ENCODE results near the gene CAPN12. TPM values are rescaled to one million over a fixed set of nuclear protein-coding genes. Genes with fewer than 3 reads are reported as not detected.

The CAPN12 gene
- total RNA-seq, 8 experiments from 2014 or later, result 0.11 to 3.7 (median 0.53) TPM

- no peak for ATAC-seq (replicated peaks in 6 of 8)
- WGBS, 10 experiments, result 93 to 100% (median 100%) methylated on average over 1 to 3 of the region's 14 CpGs; no CpG with 5 or more reads in 5 of the 10 experiments
- Histone ChIP-seq H3K4me1 (replicated peaks in 1 of 2) (no peaks in the 10 kb centered on the region), H3K27ac (no peak overlapping the region), H3K4me3 (no peak overlapping the region)
- in situ Hi-C loops (cut with MboI; ENCODE audit: low pct_unique_long_range_greater_than_20kb in 2 of 9, low sequenced_read_pairs in 9 of 9, unreplicated experiment in 9 of 9), result no loop called here
Measured at GRCh38 chr19:38714354-38714778, 29.9 kb downstream of the CAPN12 start.

GRCh38 chr19:38713865-38714264, 30.4 kb downstream of the CAPN12 start:
- H3K4me1 ChIP-seq (replicated peaks in 1 of 2), result no peaks in the 10 kb centered on the region
- in situ Hi-C loops (cut with MboI; ENCODE audit: low pct_unique_long_range_greater_than_20kb in 2 of 9, low sequenced_read_pairs in 9 of 9, unreplicated experiment in 9 of 9), result no loop called here
- WGBS, 10 experiments, result 83 to 100% (median 87%) methylated on average over 1 to 11 of the region's 14 CpGs; no CpG with 5 or more reads in 5 of the 10 experiments

GRCh38 chr19:38713227-38713649, 31.0 kb downstream of the CAPN12 start:
- H3K4me1 ChIP-seq (replicated peaks in 1 of 2), result no peaks in the 10 kb centered on the region
- in situ Hi-C loops (cut with MboI; ENCODE audit: low pct_unique_long_range_greater_than_20kb in 2 of 9, low sequenced_read_pairs in 9 of 9, unreplicated experiment in 9 of 9), result no loop called here
- H3K4me3 ChIP-seq, result no peak overlapping the region
- WGBS, 10 experiments, result 40 to 88% (median 77%) methylated on average over 3 to 10 of the region's 19 CpGs; no CpG with 5 or more reads in 6 of the 10 experiments
- H3K27ac ChIP-seq, result no peak overlapping the region
- ATAC-seq (replicated peaks in 6 of 8), result peak in 2 of 8 experiments; percentile 16 to 51

More at GRCh38 chr19:38713865-38714264, 30.4 kb downstream of the CAPN12 start:
- peak in 1 of 8 experiments; percentile 10 for ATAC-seq (replicated peaks in 6 of 8)
- no peak overlapping the region for H3K4me3 ChIP-seq
- H3K27ac ChIP-seq, result no peak overlapping the region

GRCh38 chr19:38712161-38712748, 32.0 kb downstream of the CAPN12 start:
- in situ Hi-C loops (cut with MboI; ENCODE audit: low pct_unique_long_range_greater_than_20kb in 2 of 9, low sequenced_read_pairs in 9 of 9, unreplicated experiment in 9 of 9), result no loop called here
- ATAC-seq (replicated peaks in 6 of 8), result no peak
- H3K4me1 ChIP-seq (replicated peaks in 1 of 2), result no peaks in the 10 kb centered on the region
- 83 to 100% (median 90%) methylated on average over 2 to 7 of the region's 15 CpGs; no CpG with 5 or more reads in 6 of the 10 experiments for WGBS, 10 experiments
- no peak overlapping the region for H3K4me3 ChIP-seq
- no peak overlapping the region for H3K27ac ChIP-seq

DNA sequence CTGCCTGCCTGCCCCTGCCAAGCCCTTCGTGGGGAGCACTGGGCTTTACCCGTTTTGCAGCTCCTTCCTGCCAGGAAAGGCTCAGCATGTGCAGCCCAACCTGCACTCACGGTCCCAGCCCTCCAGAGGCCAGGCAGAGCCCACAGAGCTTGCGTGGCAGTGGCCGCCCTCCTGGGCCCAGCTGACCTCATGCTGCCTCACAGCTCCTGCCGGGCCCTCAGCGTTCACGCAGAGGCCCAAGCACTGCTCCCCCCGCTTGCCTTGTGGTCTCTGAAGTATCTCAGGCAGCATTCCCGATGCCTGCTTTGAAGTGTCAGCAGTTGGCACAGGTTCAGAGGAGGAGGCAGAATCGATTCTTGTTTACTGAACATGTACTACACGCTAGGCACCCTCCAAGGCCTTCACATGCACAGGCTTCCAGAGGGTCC, 32.5 kb downstream of the CAPN12 start:
- no peak overlapping the region for H3K4me3 ChIP-seq
- in situ Hi-C loops (cut with MboI; ENCODE audit: low pct_unique_long_range_greater_than_20kb in 2 of 9, low sequenced_read_pairs in 9 of 9, unreplicated experiment in 9 of 9), result no loop called here
- H3K27ac ChIP-seq, result no peak overlapping the region
- H3K4me1 ChIP-seq (replicated peaks in 1 of 2), result no peaks in the 10 kb centered on the region
- WGBS, 10 experiments, result 0 to 94% (median 81%) methylated on average over 1 to 7 of the region's 12 CpGs; no CpG with 5 or more reads in 1 of the 10 experiments
- ATAC-seq (replicated peaks in 6 of 8), result peak in 2 of 8 experiments; percentile 77 to 83

- Histone ChIP-seq H3K4me1 (replicated peaks in 1 of 2) (no peaks in the 10 kb centered on the region), H3K4me3 (no peak overlapping the region), H3K27ac (no peak overlapping the region)
- WGBS, 10 experiments, result 65 to 100% (median 87%) methylated on average over 1 to 7 of the region's 25 CpGs; no CpG with 5 or more reads in 2 of the 10 experiments
- peak in 3 of 8 experiments; percentile 19 to 32 (median 24) for ATAC-seq (replicated peaks in 6 of 8)
- in situ Hi-C loops (cut with MboI; ENCODE audit: low pct_unique_long_range_greater_than_20kb in 2 of 9, low sequenced_read_pairs in 9 of 9, unreplicated experiment in 9 of 9), result no loop called here
Measured at GRCh38 chr19:38710928-38711725, 33.1 kb downstream of the CAPN12 start.

- in situ Hi-C loops (cut with MboI; ENCODE audit: low pct_unique_long_range_greater_than_20kb in 2 of 9, low sequenced_read_pairs in 9 of 9, unreplicated experiment in 9 of 9), result no loop called here
- Histone ChIP-seq H3K4me3 (no peak overlapping the region), H3K4me1 (replicated peaks in 1 of 2) (no peaks in the 10 kb centered on the region), H3K27ac (no peak overlapping the region)
- WGBS, 10 experiments, result 100% methylated on average over 1 of the region's 2 CpGs; no CpG with 5 or more reads in 9 of the 10 experiments
- ATAC-seq (replicated peaks in 6 of 8), result no peak
Measured at GRCh38 chr19:38710416-38710702, 33.9 kb downstream of the CAPN12 start.

- in situ Hi-C loops (cut with MboI; ENCODE audit: low pct_unique_long_range_greater_than_20kb in 2 of 9, low sequenced_read_pairs in 9 of 9, unreplicated experiment in 9 of 9), result no loop called here
- Histone ChIP-seq H3K27ac (no peak overlapping the region), H3K4me1 (replicated peaks in 1 of 2) (no peaks in the 10 kb centered on the region)
Measured at GRCh38 chr19:38709671-38710415, 34.4 kb downstream of the CAPN12 start.

GRCh38 chr19:38709119-38709518, 35.2 kb downstream of the CAPN12 start:
- no peaks in the 10 kb centered on the region for H3K4me1 ChIP-seq (replicated peaks in 1 of 2)
- in situ Hi-C loops (cut with MboI; ENCODE audit: low pct_unique_long_range_greater_than_20kb in 2 of 9, low sequenced_read_pairs in 9 of 9, unreplicated experiment in 9 of 9), result no loop called here

More at GRCh38 chr19:38709671-38710415, 34.4 kb downstream of the CAPN12 start:
- no peak for ATAC-seq (replicated peaks in 6 of 8)
- no peak overlapping the region for H3K4me3 ChIP-seq
- 80 to 100% (median 100%) methylated on average over 1 to 2 of the region's 27 CpGs; no CpG with 5 or more reads in 7 of the 10 experiments for WGBS, 10 experiments

DNA sequence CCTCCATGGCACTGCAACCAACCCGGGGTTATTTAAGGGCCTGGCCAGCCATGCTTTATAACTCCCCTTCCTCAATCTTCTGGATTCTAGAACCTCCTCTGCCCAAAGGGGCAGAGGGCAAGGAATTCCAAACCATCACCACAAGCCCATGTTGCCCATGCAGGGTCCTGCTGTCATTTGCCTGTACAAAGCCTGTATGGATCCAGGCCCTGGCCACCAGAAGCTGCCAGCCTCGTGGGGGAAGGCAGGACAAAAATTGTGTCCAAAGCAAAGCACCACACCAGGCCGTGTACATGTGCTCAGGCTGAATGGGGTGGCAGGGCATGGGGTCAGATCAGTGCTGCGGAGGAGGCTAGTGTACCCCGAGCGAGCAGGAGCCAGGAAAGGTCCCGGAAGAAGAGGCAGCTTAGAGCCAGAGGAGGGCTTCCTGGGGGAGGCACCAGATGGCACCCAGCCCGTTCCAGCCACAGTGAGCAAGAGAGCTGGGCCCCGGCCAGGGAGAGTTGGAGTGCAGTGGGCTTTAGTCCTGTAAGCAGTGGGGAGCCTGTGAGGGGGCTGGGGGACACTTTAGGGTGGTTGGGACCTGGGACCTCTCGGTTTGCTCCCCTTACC, 35.8 kb downstream of the CAPN12 start:
- Histone ChIP-seq H3K4me1 (replicated peaks in 1 of 2) (no peaks in the 10 kb centered on the region), H3K27ac (no peak overlapping the region), H3K4me3 (no peak overlapping the region)
- 50 to 97% (median 77%) methylated on average over 1 to 5 of the region's 10 CpGs; no CpG with 5 or more reads in 6 of the 10 experiments for WGBS, 10 experiments
- in situ Hi-C loops (cut with MboI; ENCODE audit: low pct_unique_long_range_greater_than_20kb in 2 of 9, low sequenced_read_pairs in 9 of 9, unreplicated experiment in 9 of 9), result no loop called here
- no peak for ATAC-seq (replicated peaks in 6 of 8)

More at GRCh38 chr19:38709119-38709518, 35.2 kb downstream of the CAPN12 start:
- no peak overlapping the region for H3K27ac ChIP-seq
- 87 to 97% (median 90%) methylated on average over 2 to 9 of the region's 10 CpGs; no CpG with 5 or more reads in 5 of the 10 experiments for WGBS, 10 experiments
- no peak overlapping the region for H3K4me3 ChIP-seq
- ATAC-seq (replicated peaks in 6 of 8), result no peak

- WGBS, 10 experiments, result 0 to 95% (median 73%) methylated on average over 1 to 9 of the region's 10 CpGs; no CpG with 5 or more reads in 6 of the 10 experiments
- Histone ChIP-seq H3K4me3 (no peak overlapping the region), H3K27ac (no peak overlapping the region), H3K4me1 (replicated peaks in 1 of 2) (no peaks in the 10 kb centered on the region)
- in situ Hi-C loops (cut with MboI; ENCODE audit: low pct_unique_long_range_greater_than_20kb in 2 of 9, low sequenced_read_pairs in 9 of 9, unreplicated experiment in 9 of 9), result no loop called here
- peak in 2 of 8 experiments; percentile 9 to 10 for ATAC-seq (replicated peaks in 6 of 8)
Measured at GRCh38 chr19:38707512-38708114, 36.7 kb downstream of the CAPN12 start.

- 60 to 100% (median 94%) methylated on average over 1 to 7 of the region's 16 CpGs; no CpG with 5 or more reads in 4 of the 10 experiments for WGBS, 10 experiments
- Histone ChIP-seq H3K4me1 (replicated peaks in 1 of 2) (no peaks in the 10 kb centered on the region), H3K4me3 (no peak overlapping the region), H3K27ac (no peak overlapping the region)
- ATAC-seq (replicated peaks in 6 of 8), result no peak
- in situ Hi-C loops (cut with MboI; ENCODE audit: low pct_unique_long_range_greater_than_20kb in 2 of 9, low sequenced_read_pairs in 9 of 9, unreplicated experiment in 9 of 9), result no loop called here
Measured at GRCh38 chr19:38706792-38707511, 37.3 kb downstream of the CAPN12 start.

All from motor neuron (in vitro differentiated cells).